NOMO-1 treated with DMSO at 0.1 percent for 48 hours (cell line): ENCODE data around the gene CEP68.
A peak's percentile ranks its signal among the peaks of the same experiment; 100 is the strongest.
"Not testable (repeated sequence)": the region's sequence is repeated elsewhere in the genome, so short reads cannot be mapped to it uniquely, and the experiment has no call there.

Experiments
- DNase-seq: peaks from one replicate; lab custom pipeline; 2025; ENCODE audit not compliant: unreplicated experiment; lab: John Stamatoyannopoulos, UW

Gene CEP68

DNA sequence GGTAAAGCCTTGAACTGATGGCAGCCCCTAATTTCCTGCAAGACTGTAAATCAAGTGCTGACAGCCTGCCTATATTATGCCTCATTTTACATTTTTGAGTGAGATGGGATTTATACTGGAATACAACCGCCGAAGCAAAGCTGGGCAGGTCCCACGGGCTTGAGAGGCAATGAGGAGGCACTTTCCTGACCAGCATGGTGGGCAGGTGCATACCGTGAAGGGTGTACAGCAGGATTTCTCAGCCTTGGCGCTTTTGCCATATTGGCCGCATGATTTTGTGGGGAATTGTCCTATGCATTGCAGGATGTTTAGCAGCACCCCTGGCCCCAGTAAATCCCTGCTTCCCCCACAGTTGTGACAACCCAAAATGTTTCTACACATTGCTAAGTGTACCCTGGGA is 22.8 kb downstream of the CEP68 start:
- DNase-seq, result no peak

DNA sequence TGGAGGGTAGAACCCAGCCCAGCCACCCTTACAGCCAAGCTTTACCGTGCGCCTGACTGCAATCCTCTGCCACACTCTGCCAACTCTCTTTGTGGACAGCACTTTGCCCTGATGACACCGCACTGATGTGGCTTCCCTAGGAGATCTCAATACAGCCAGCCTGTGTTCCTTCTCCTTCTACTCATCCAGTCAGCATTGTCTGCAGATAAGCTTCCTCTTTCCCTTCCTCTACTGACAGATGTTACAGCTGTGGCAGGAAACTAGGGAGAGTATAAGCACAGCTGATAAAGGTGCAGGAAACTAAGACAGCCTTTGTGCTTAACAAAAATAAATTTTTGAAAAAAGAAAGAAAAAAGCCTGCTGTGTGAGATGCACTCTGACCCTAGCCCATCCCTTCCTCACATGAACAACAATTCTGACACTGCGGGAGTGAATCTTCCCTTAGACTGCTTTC is 25.0 kb downstream of the CEP68 start:
- no peak for DNase-seq

DNA sequence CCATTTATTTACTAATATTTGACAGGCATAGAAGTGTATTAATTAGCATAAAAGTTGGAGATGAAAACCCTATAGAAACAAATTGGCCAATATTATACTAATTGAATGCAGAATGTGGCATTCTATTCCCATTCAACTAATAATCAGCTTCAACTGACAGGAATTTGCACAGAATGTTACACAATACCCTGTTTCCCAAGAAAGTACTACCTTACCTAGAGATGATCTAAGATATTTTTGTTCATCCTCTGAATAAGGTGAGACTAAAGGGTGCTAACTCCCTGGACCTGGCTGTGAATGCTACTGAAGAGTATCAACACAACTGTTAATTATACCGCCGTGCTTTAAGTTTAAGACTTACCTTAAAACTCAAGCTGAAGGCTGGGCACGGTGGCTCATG is 28.9 kb downstream of the CEP68 start:
- DNase-seq, result no peak

DNA sequence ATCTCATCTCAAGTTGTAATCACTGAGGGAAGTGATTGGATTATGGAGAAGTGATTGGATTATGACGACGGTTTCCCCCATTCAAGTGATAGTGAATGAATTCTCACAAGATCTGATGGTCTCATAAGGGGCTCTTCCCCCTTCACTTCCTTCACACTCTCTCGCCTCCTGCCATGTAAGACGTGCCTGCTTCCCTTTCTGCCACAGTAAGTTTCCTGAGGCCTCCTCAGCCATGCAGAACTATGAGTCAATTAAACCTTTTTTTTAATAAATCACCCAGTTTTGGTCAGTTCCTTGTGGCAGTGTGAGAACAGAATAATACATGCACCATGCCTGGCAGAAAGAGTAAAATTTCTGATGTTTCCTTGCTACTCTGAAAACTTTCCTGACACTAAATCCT is 36.6 kb downstream of the CEP68 start:
- no peak for DNase-seq

DNA sequence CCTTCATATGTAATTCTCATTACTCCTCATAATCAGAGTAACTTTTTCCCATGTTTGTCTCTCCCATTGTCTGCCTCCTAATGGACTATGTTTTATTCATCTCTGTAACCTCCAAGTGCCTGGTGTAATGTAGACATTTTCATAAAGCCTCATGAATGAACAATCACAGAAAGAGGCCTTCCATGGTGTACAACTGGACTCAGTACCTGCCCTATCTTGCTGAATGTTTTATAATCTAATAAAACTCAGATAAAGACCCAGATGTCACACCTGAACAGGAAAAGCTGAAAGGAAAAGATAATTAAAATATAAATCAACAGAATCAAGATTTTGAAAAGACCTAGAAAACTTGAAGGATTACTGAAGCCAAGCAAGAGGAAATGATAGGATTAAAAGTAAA is 37.0 kb downstream of the CEP68 start:
- DNase-seq, result no peak

DNA sequence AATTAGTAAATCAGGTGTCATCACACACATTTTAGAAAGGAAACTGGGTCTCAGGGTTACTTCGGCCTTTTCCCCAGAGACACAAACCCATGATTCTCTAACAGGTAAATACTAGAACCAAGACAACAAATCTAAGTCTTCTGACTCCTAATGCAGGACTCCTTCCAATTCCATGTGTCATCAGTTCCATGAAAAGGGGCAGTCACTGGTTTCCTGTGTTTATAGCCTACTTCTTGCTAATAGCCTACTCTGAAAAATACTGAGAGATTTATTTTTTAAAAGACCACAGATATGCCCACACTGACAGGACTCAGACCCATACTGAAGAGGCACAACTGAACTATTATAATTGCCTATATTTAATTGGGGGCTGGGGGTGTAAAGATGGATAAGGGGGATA is 40.7 kb downstream of the CEP68 start:
- no peak for DNase-seq

DNA sequence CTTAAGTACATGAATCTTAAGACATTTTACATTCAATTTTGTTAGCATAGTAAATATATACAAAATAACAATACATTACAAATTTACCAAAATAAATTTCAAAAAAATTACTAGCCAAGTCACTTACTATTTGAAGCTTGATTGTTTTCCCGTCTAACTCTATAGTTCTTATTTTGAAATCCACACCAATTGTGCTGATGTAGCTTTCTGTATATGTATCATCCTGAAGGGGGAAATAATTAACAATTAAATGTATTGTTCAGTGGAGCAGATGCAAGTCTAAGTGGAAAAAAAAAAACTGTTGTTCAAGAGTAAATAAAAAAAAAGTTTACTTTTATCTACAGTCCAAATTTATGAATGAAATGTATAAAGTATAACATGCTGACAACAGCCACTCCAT is 41.6 kb downstream of the CEP68 start:
- DNase-seq, result no peak

DNA sequence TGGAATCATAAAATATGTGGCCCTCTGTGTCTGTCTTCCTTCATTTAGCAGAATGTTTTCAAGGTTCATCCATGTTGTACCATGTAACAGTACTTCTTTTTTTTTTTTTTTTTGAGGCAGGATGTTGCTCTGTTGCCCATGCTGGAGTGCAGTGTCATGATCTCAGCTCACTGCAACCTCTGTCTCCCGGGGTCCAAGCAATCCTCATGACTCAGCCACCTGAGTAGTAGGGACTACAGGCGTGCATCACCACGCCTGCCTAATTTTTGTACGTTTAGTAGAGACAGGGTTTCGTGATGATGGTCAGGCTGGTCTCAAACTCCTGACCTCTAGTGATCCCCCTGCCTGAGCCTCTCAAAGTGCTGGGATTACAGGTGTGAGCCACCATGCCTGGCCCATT is 42.5 kb downstream of the CEP68 start:
- no peak for DNase-seq

DNA sequence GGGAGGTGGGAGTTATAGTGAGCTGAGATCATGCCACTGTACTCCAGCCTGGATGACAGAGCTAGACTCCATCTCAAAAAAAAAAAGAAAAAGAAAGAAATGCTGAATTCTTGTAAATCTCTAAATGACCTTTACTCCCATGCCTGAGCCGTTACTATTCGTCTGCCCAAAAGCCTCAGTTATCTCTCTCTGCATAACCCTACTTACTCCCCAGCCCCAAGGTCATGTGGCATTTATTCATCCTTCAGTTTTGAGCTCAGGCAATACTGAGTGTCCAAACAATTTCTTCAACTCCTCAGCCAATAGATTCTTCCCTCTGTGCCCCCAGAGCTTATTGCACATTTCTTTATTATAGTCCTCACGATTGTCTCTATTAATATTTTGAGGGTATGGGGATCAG is 44.9 kb downstream of the CEP68 start:
- no peak for DNase-seq

DNA sequence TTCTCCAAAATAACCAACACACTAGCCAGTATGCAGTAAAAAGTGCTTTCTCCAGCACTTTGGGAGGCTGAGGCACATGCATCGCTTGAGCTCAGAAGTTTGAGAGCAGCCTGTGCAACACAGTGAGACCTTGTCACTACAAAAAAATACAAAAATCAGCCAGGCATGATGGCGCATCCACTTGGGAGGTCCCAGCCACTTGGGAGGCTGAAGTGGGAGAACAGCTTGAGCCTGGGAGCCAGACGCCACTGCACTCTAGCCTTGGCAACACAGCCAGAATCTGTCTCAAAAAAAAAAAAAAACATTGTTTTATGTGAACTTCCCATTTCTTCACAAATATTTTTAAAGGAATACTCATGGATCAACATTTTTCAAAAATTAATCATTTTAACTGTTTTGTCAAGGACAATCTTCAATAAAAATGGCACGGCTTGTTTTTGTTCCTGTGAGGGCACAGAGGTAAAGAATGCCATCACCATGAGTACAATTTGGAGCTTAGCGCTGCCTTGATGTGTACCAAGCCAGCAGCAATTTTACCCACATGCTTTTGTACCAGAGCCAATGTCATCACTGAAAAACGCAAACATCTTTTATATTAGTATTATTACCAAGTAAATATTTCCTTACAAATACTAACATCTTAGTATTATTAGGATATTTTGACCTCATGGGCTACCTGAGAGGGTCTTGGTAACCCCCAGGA is 46.9 kb downstream of the CEP68 start:
- DNase-seq, result no peak

DNA sequence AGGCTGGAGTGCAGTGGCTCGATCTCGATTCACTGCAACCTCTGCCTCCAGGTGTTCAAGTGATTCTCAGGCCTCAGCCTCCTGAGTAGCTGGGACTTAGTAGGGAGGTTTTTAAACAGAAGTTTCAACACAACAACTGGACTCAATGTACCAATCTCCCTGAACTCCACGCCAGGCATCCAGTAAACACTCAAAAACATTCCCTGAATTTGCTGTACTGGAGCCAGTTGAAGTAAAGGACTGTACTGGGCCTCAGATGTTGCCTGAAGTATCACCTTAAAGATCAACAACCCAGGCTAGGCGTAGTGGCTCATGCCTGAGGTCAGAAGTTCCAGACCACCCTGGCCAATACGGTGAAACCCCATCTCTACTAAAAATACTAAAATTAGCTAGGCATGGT is 51.3 kb downstream of the CEP68 start:
- no peak for DNase-seq

DNA sequence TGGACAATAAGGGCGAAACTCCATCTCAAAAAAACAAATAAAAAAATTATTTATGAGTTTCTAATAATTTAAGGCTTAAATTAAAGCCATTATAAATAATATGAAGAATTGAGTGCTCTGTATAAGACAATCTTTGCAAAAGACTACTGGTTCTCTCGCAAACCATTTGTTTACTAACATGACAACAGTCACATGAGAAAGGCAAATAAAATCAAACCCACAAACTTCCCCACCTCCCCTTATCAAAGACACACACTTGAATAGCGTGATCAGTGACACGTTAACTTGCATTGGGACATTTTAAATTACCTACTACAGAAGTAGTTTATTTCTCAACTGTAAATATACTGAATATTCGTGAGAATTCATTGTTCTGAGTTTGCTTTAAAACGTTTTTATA is 52.6 kb downstream of the CEP68 start:
- DNase-seq, result no peak

DNA sequence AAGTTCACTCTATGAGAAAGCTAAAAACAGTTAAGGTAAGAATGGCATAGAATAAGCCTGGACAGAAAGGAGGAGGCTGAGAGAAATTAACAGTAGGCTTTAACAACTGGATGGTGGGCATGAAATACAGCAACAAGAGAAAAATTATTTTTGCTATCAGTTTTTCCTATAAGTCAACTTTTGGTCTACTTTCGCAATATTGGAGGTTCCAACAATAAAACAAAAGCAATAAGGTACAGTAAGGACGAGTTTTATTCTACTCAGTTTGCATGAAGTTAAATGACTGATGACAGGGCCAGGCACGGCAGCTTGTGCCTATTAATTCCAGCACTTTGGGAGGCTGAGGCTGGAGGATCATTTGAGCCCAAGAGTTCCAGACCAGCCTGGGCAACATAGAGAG is 56.4 kb downstream of the CEP68 start:
- no peak for DNase-seq

DNA sequence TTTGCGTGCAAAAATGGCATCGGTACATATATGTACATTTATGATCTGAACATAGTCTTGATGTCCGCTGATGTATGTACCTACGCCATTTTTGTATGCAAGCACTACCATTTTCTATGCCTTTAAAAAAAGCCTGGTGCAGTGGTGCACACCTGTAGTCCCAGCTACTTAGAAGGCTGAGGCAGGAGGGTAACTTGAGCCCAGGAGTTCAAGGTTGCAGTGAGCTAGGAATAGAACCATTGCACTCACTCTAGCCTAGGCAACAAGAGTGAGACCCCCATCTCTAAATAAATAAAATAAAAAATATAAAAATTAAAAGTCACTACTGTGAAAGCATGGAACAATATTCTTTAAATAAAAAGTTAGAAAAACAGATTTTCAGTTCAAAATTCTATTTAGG is 57.0 kb downstream of the CEP68 start:
- DNase-seq, result no peak

DNA sequence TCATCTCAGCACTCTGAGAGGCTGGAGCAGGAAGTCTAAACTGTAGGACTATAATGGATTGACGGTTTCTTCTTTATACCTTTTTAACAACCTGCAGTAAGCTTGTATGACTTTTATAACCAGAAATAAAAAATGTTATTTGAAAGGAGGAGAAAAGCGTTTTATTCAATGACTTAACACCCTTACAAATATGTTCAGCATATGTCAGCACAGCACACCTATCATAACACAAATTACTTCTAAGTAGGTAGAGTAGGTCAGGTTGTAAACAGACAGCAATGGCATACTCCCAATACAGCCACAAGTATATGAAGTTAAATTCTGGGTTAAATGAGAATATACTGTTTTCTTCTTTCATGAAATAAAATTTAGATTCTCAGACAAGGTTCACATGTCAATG is 57.6 kb downstream of the CEP68 start:
- no peak for DNase-seq

DNA sequence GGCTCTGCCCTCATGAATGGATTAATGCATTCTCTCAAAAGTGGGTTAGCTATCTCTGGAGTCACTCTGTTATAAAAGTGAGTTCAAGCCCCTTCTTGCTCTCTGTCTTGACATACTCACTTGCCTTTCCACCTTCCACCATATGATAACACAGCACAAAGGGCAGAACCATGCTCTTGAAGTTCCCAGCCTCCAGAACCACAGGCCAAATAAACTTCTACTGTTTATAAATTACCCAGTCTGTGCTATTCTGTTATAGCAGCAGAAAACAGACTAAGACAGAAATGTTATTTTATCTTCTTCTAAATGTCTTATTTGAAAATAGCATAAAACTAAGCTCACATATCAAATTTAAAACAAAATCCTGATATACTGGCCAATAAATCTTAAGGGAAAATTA is 58.7 kb downstream of the CEP68 start:
- no peak for DNase-seq

DNA sequence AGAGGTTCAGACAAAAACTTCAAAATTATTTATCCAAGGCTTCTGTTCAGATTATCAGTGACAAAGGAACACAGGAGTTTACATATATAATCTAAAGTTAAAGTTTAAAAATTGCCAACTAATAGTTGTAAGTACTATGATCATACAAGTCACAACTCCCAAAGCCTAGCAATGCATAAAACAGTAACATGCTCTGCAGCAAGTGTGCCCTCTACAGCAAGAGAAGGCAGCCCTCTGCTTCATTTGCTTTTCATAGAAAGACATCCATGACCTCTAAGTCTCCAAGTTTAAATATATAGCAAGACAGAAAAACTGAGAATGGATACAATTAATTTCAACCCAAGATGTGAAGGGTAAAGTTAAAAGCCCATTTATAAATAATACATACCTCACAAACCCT is 60.4 kb downstream of the CEP68 start:
- no peak for DNase-seq

DNA sequence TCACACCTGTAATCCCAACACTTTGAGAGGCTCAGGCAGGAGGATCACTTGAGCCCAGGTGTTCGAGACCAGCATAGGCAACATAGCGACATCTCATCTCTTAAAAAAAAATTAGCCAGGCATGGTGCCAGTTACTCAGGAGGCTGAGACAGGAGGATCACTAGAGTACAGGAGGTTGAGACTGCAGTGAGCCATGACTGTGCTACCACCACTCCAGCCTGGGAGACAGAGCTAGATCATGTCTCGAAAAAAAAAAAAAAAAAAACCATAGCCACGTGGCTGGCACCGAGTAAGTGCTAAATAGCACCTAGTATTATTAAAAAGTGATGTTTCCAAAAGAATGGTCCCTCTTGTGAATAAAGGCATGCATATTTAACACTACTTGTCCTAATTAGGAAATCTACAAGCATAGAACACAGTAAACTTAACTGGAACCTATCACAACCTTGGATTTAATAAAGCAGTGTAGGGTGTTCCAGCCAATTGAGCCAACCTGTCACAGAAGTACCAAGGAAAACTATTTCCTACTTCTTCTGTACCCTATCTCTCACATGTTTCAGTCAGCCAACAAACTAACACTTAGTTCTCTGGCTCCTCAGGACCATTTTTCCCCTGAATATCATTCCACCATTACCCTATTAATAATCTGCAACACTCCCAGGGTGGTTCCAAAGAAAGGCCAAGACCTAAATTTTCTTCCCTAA is 64.9 kb downstream of the CEP68 start:
- DNase-seq, result no peak

DNA sequence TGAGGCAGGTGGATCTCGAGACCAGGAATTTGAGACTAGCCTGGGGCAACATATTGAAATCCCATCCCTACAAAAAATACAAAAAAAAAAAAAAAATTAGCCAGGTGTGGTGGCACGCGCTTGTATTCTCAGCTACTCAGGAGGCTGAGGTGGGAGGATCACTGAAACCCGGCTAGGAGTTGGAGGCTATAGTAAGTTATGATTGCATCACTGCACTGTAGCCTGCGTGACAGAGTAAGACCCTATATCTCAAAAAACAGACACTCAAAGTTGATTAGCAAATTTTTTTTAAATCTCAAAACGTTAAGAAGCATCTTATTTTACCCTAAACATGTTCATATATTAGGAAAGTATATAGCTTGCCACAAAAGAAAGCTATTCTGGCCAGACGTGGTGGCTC is 66.1 kb downstream of the CEP68 start:
- DNase-seq, result no peak

DNA sequence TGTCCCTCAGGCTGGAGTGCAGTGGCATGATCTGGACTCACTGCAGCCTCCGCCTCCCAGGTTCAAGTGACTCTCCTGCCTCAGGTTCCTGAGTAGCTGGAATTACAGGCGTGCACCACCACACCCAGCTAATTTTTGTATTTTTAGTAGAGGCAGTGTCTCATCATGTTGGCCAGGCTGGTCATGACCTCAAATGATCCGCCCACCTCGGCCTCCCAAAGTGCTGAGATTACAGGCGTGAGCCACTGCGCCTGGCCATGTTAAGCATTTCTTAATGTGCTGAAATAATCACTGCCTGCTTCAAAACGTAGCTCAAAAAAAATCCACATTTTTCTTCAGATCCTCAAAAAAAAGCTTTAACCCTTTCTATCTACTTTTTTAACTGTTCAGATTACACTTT is 69.2 kb downstream of the CEP68 start:
- not testable (repeated sequence) for DNase-seq

DNA sequence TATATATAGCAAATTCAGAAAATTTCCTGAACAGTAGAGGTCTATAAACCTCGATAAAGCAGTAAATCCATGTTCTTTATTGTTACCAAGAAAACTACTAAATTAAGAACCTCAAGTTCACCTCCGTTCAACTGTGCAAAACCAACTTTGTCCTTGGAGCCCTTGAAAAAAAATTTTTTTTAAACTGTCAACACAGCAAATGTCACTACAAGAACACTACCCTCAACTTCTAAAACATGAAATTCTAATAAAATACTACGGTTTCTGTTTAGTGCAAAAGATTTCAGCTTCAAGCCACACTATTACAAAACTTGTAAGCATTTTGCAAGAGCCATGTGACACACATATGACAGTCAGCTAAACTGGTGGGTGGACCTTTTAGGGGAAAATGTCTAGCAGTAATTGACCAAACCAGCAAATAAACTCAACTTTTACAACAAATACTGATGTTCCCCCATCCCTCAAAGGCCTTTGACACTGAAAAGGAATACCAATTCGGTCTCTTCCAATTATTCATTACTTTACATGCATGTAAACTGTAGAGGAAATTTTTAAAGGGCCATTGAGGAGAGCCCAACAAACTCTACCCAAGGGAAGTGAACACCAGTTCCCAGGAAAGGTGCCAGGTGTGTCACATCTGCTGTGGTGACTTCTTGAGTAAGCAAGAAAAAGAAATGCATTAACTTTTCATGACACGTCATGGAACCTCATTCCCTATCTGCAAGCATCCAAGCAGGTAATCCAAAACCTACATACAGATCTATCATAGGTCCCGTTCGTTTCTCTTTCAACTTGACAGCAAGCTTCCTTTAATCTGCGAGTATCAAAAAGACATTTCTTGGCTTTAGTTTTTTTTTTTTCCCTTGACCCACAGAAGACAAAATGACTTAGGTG is 72.3 kb downstream of the CEP68 start:
- peak; percentile 88 for DNase-seq

DNA sequence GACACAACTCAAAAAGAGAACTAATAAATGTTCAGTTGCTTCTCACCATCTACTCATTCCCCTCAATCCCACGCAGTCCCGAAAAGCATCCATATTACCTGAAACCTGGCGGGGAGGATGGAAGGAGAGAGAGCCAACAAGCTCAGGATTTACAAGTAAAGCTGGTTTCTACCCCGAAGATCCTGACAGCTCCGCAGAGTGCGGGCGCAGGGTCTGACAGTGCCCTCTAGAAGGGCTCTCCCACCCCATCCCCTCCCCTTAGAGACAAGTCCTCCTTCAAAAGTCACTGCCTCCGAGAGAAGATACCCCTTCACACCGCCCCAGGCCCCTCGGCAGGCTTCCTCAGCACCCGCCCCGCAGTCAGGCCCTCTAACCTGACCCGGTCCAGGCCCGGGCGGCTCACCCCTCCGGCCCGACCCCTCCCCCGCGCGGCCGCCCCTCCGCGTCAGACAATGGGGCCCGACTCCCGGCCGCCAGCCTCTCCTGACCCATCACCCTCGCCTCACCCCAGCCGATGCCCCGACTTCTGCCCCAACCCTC is 73.1 kb downstream of the CEP68 start:
- no peak for DNase-seq
